Panc1 (cell line): ENCODE measurements around the gene ITPKB. TPM values are rescaled to one million over a fixed set of nuclear protein-coding genes. Genes with fewer than 3 reads are reported as not detected.

Experiments used
- ATAC-seq: fragments of 200-7000 bp; cut with Tn5 transposase; 2 replicates; pipeline ENCODE4 v1.9.1; 2020; ENCODE audit warnings: mild to moderate bottlenecking, moderate library complexity
- BruUV-seq: library from RNA; stranded (reverse); fragments of 400-500 nt; replicated peaks from 2 replicates; lab custom pipeline; 2021; lab: Mats Ljungman, UMichigan
- CTCF ChIA-PET: fragments of 300-600 bp; sonication (Branson Sonifier 250); formaldehyde crosslinking; loops from one replicate; lab custom pipeline; 2022; ENCODE audit warnings: antibody characterized with exemption; lab: Charles Lee
- POLR2A ChIA-PET: fragments of 300-600 bp; sonication (Branson Sonifier 250); formaldehyde crosslinking; loops from one replicate; lab custom pipeline; 2022; ENCODE audit warnings: antibody characterized with exemption; lab: Charles Lee
- DNase-seq: peaks from one replicate; pipeline ENCODE4 v3.0.0-alpha.2; 2010; ENCODE audit warnings: low read depth, low spot score
- H3K27ac ChIP-seq: 2 replicates; pipeline ENCODE4 v1.5.1; 2011; ENCODE audit warnings: mild to moderate bottlenecking, low read length, inconsistent platforms
- H3K27me3 ChIP-seq: fragments of 200-500 bp; sonication (Bioruptor generic); 2 replicates; pipeline ENCODE4 v1.6.0; 2014; ENCODE audit warnings: low read length, inconsistent platforms; ENCODE audit not compliant: control insufficient read depth, insufficient read depth
- H3K36me3 ChIP-seq: fragments of 200-500 bp; sonication (Bioruptor generic); 2 replicates; pipeline ENCODE4 v1.5.1; 2014; ENCODE audit warnings: inconsistent platforms, mild to moderate bottlenecking, low read length, moderate library complexity; ENCODE audit not compliant: control insufficient read depth, insufficient read depth
- H3K4me1 ChIP-seq: 2 replicates; pipeline ENCODE4 v1.5.1; 2011; ENCODE audit warnings: inconsistent platforms, mild to moderate bottlenecking, low read length, moderate library complexity; ENCODE audit not compliant: control insufficient read depth, insufficient read depth
- H3K4me3 ChIP-seq, 2 experiments: 2 replicates each; pipeline ENCODE4 v1.5.1; 2011 to 2012; ENCODE audit warnings: low read depth in 2 of 2, low read length in 2 of 2, mild to moderate bottlenecking in 2 of 2, inconsistent platforms in 1 of 2, moderate library complexity in 1 of 2
- H3K9me3 ChIP-seq: fragments of 200-500 bp; sonication (Bioruptor generic); 2 replicates; pipeline ENCODE4 v1.5.1; 2014; ENCODE audit warnings: low read depth, mild to moderate bottlenecking, inconsistent platforms, low read length, moderate library complexity; ENCODE audit not compliant: control insufficient read depth, insufficient read depth
- CTCF ChIP-seq: fragments of 450-650 bp; IDR thresholded peaks from 2 replicates; pipeline ENCODE4 v1.5.1; 2017; ENCODE audit warnings: mild to moderate bottlenecking
- POLR2AphosphoS5 ChIP-seq: IDR thresholded peaks from 2 replicates; pipeline ENCODE4 v1.6.1; 2012; ENCODE audit warnings: mild to moderate bottlenecking, low read depth, low read length, moderate library complexity
- REST ChIP-seq, 2 experiments: IDR thresholded peaks; 2 replicates each; pipeline ENCODE4 v1.6.1; 2011 to 2012; ENCODE audit warnings: low read depth in 2 of 2, control low read depth in 1 of 2, low read length in 1 of 2, mild to moderate bottlenecking in 1 of 2, moderate library complexity in 1 of 2; ENCODE audit not compliant: insufficient read depth in 1 of 2
- SIN3A ChIP-seq: IDR thresholded peaks from 2 replicates; pipeline ENCODE4 v1.6.1; 2012; ENCODE audit warnings: low read depth, mild to moderate bottlenecking, low read length, moderate library complexity, borderline replicate concordance; ENCODE audit not compliant: insufficient read depth
- TCF7L2 ChIP-seq: IDR thresholded peaks from 2 replicates; pipeline ENCODE4 v1.6.1; 2011; ENCODE audit warnings: mild to moderate bottlenecking, low read depth, low read length, inconsistent platforms
- in situ Hi-C: cut with HindIII; loops from 2 replicates; pipeline ENCODE4 v1.10.0; 2016; ENCODE audit warnings: low sequenced_read_pairs, low pct_unique_long_range_greater_than_20kb
- intact Hi-C: fragments of 100-400 bp; cut with micrococcal nuclease; formaldehyde crosslinking; loops from one replicate; pipeline ENCODE4 v1.10.0; 2022; ENCODE audit not compliant: unreplicated experiment
- total RNA-seq: library from RNA; stranded (reverse); gene quantifications from one replicate; pipeline ENCODE4 v1.2.1, GENCODE V29; 2021; ENCODE audit not compliant: unreplicated experiment

ITPKB gene
- total RNA-seq, 1 experiment from 2014 or later = 10.9 TPM

- H3K27me3 ChIP-seq = no peaks in the 10 kb centered on the region
- in situ Hi-C loops (no loop called here), intact Hi-C loops (no loop called here)
- ATAC-seq = no peak
- BruUV-seq = no TSS peak
- ChIA-PET POLR2A (no interaction called here), CTCF (no interaction called here)
- no peaks in the 10 kb centered on the region for H3K36me3 ChIP-seq
- no peaks in the 10 kb centered on the region; the same call in 1 of the 2 replicates for H3K4me1 ChIP-seq
- TF ChIP-seq POLR2AphosphoS5 (no peak), REST (IDR thresholded peaks at IDR 0.05; ENCODE audit: insufficient read depth in 1 of 2, low read depth in 2 of 2, low read length in 1 of 2) (no peak), TCF7L2 (no peak), CTCF (no peak), SIN3A (no peak)
- H3K9me3 ChIP-seq = no peaks in the 10 kb centered on the region
- H3K4me3 ChIP-seq = no peak overlapping the region
- H3K27ac ChIP-seq = no peak overlapping the region
- no peak for DNase-seq
These were observed 101.0 kb downstream of the ITPKB start for GRCh38 chr1:226638001-226638601.

- H3K9me3 ChIP-seq = no peaks in the 10 kb centered on the region
- ATAC-seq (no peak), DNase-seq (no peak)
- no peak overlapping the region for H3K4me3 ChIP-seq
- in situ Hi-C loops (no loop called here), intact Hi-C loops (no loop called here)
- H3K4me1 ChIP-seq = no peaks in the 10 kb centered on the region; the same call in 1 of the 2 replicates
- POLR2A ChIA-PET = no interaction called here
- H3K27me3 ChIP-seq = no peaks in the 10 kb centered on the region
- BruUV-seq = no TSS peak
- TF ChIP-seq TCF7L2 = no peak
- no peak for TF ChIP-seq SIN3A
- no peak for TF ChIP-seq REST (IDR thresholded peaks at IDR 0.05; ENCODE audit: insufficient read depth in 1 of 2, low read depth in 2 of 2, low read length in 1 of 2)
- TF ChIP-seq POLR2AphosphoS5 = no peak
- TF ChIP-seq CTCF = no peak
- CTCF ChIA-PET = no interaction called here
- H3K27ac ChIP-seq = no peak overlapping the region
- no peaks in the 10 kb centered on the region for H3K36me3 ChIP-seq
These were observed 101.7 kb downstream of the ITPKB start for GRCh38 chr1:226637147-226637935.
